ENCODE data around the gene PKN2. TPM values are rescaled to one million over a fixed set of nuclear protein-coding genes. Genes with fewer than 3 reads are reported as not detected.

PKN2 gene
- total RNA-seq, 2 donors from 2014 or later, result 19.8 to 22.1 TPM

DNA sequence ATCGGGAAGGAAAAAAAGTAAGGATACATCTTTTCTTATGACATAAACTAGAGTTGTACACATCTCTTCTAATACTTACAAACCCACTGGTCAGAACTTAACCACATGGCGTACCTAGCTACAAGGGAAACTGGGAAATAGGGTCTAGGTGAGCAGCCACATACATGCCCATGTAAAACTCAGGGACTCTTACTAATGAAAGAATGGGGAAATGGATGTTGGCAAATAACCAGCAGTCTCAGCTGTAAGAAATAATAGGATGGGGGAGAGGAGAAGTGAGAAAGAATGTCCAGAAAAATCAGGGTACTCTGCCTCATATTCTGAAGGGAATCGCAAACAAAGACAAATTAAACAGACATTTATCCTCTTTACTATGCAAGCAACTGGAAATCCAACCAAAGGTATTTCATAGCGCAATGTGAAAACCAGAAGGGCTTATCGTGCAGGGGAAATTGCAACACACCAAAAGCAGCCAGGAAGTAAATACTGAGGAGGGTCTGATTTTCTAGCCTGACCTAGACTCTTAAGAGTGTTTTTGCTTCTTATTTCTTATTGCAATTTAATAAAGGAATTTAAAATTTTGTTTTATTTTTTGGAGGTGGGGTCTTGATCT lies 189.8 kb downstream of the PKN2 start:
- H3K36me3 ChIP-seq (replicated peaks in 1 of 2; ENCODE audit: insufficient read depth in 1 of 2, low read depth in 2 of 2), result no peaks in the 10 kb centered on the region
- peak overlapping the region in 1 of 4 donors; percentile 3 for H3K27ac ChIP-seq
- DNase-seq (no peak), ATAC-seq (no peak)
- intact Hi-C loops (cut with DNase I), result loop anchor here (10.0 kb wide), 1 partner anchor 219 kb away; no protein-coding TSS in a partner anchor
- no peak overlapping the region for H3K4me3 ChIP-seq
- no peaks in the 10 kb centered on the region for H3K27me3 ChIP-seq
- no peaks in the 10 kb centered on the region for H3K9me3 ChIP-seq
- peaks cover 25% of the 10 kb centered on the region for H3K4me1 ChIP-seq
- TF ChIP-seq, protein P1, sequence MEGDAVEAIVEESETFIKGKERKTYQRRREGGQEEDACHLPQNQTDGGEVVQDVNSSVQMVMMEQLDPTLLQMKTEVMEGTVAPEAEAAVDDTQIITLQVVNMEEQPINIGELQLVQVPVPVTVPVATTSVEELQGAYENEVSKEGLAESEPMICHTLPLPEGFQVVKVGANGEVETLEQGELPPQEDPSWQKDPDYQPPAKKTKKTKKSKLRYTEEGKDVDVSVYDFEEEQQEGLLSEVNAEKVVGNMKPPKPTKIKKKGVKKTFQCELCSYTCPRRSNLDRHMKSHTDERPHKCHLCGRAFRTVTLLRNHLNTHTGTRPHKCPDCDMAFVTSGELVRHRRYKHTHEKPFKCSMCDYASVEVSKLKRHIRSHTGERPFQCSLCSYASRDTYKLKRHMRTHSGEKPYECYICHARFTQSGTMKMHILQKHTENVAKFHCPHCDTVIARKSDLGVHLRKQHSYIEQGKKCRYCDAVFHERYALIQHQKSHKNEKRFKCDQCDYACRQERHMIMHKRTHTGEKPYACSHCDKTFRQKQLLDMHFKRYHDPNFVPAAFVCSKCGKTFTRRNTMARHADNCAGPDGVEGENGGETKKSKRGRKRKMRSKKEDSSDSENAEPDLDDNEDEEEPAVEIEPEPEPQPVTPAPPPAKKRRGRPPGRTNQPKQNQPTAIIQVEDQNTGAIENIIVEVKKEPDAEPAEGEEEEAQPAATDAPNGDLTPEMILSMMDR (IDR thresholded peaks at IDR 0.05), result no peak
- no peak for TF ChIP-seq POLR2A (IDR thresholded peaks at IDR 0.05)
- WGBS, 2 donors, result 48 to 65% methylated on average over 5 of the region's 5 CpGs

GRCh38 chr1:88875595-88875994 lies 191.5 kb downstream of the PKN2 start:
- intact Hi-C loops (cut with DNase I), result loop anchor here (10.0 kb wide), 1 partner anchor 221 kb away; no protein-coding TSS in a partner anchor
- no peaks in the 10 kb centered on the region for H3K27me3 ChIP-seq
- no peak for ATAC-seq
- no peaks in the 10 kb centered on the region for H3K9me3 ChIP-seq
- no peak for TF ChIP-seq POLR2A (IDR thresholded peaks at IDR 0.05)
- TF ChIP-seq, protein P1 (IDR thresholded peaks at IDR 0.05), result no peak
- DNase-seq, result no peak
- H3K4me1 ChIP-seq, result peaks cover 27% of the 10 kb centered on the region
- no peaks in the 10 kb centered on the region for H3K36me3 ChIP-seq (replicated peaks in 1 of 2; ENCODE audit: insufficient read depth in 1 of 2, low read depth in 2 of 2)
- WGBS, 2 donors, result 77 to 83% methylated on average over 4 of the region's 4 CpGs
- H3K4me3 ChIP-seq, result no peak overlapping the region
- no peak overlapping the region for H3K27ac ChIP-seq

DNA sequence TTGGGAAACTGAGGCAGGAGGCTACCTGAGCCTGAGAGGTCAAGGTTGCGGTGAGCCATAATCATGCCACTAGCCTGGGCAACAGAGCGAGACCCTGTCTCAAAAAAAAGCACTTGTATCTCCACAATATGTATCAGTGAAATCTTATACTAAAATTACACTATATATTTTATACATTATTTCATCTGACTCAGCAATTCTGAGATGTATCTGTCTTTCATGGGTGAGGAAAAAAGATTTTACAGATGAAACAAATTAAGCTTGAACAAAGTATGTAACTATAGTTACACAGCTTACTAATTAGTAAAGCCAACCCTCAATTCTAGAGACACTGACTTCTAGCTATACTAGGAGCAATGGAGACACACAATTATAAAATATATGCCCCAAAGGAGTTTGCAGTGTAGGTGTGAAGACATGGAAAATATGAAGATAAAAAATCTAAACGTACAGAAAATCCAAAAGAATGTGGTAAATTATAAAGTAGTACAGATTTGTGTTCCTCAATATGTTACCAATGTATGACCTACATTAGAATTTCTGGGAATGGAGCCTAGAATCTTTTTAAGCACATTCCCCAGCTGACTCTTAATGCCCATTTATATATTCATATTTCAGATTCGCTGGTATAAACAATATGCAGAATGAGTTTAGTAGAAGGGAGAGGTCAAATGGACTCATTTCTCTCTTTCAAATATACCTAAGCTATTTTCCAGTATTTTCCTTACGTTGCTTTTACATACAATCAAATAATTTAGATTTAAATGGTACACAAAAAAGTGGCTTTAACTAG lies 192.7 kb downstream of the PKN2 start:
- WGBS, 2 donors, result 47 to 48% methylated on average over 5 of the region's 5 CpGs
- Histone ChIP-seq H3K4me3 (no peak overlapping the region), H3K9me3 (no peaks in the 10 kb centered on the region), H3K36me3 (replicated peaks in 1 of 2; ENCODE audit: insufficient read depth in 1 of 2, low read depth in 2 of 2) (peaks cover 0 to 3% of the 10 kb centered on the region in 2 donors), H3K27ac (no peak overlapping the region), H3K4me1 (peaks cover 27% of the 10 kb centered on the region), H3K27me3 (no peaks in the 10 kb centered on the region)
- ATAC-seq (no peak), DNase-seq (no peak)
- intact Hi-C loops (cut with DNase I), result loop anchor here (10.0 kb wide), 1 partner anchor 222 kb away; no protein-coding TSS in a partner anchor
- TF ChIP-seq POLR2A (IDR thresholded peaks at IDR 0.05), result no peak
- TF ChIP-seq, protein P1 (IDR thresholded peaks at IDR 0.05), result no peak

DNA sequence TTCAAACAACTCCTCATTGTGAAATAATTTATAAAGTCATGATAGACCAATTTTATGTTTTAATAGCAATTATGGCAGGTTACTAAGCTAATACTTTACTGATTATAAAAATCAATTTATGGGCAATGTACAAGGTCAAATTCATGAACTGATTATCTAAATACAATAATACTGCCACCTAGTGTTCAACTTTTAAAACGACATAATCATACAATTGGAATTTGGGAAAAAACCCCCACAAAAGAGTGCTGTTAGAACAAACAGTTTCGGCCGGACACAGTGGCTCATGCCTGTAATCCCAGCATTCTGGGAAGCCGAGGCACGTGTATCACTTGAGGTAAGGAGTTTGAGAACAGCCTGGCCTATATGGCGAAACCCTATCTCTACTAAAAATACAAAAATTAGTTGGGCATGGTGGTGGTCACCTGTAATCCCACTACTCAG lies 193.3 kb downstream of the PKN2 start:
- 18 to 22% methylated on average over 6 of the region's 6 CpGs for WGBS, 2 donors
- ATAC-seq (peak; percentile 38), DNase-seq (no peak)
- H3K9me3 ChIP-seq, result no peaks in the 10 kb centered on the region
- H3K27ac ChIP-seq, result peak overlapping the region in 2 of 4 donors; percentile 30 to 38
- no peaks in the 10 kb centered on the region for H3K27me3 ChIP-seq
- H3K36me3 ChIP-seq (replicated peaks in 1 of 2; ENCODE audit: insufficient read depth in 1 of 2, low read depth in 2 of 2), result peaks cover 0 to 3% of the 10 kb centered on the region in 2 donors
- H3K4me1 ChIP-seq, result peaks cover 29% of the 10 kb centered on the region
- TF ChIP-seq POLR2A (IDR thresholded peaks at IDR 0.05), result no peak
- TF ChIP-seq, protein P1 (IDR thresholded peaks at IDR 0.05), result peak; percentile 15 to 73 (median 52)
- H3K4me3 ChIP-seq, result no peak overlapping the region
- intact Hi-C loops (cut with DNase I), result loop anchor here (10.0 kb wide), 1 partner anchor 223 kb away; no protein-coding TSS in a partner anchor

Measured in body of pancreas (tissue), 4 donors.